ENCODE measurements around the gene RIMS1.

RIMS1 gene

DNA sequence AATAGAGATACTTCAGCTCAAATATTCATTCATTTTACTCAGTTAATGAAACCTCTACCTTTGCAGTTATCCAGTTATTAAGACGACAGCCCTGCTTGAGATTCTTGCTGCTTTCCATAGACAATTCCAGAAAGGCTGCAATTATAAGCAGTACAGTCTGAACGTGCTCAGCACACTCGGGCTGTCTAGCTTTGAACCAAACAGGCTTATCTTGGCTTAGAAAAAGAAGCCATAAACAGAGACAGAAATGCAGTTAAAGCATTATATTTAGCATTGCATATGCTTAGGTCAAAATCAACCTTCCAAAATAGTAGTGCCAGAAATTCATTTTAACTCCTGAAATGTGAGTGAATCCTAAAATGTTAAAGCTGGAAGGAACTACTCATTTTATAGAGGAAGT is 531.4 kb downstream of the RIMS1 start:
- no peak for DNase-seq

DNA sequence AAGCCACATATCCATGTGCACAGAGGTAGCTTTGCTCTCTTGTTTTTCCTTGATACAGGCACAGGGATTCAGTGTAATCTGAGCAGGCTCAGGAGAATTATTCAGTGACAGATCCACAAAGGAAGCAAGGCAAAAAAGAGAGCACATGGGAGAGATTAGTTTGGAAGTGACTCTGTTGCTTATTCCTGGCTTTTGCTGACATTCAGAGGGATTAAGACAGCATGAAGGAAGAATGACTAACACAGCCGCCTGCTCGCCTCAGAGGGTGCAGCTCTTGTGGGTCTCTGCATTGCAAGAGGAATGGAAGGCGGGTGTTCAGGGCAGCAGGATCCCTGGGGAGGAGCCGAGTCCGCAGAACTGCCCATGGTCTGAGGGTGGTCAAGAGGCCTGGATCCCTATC is 532.1 kb downstream of the RIMS1 start:
- DNase-seq: no peak

DNA sequence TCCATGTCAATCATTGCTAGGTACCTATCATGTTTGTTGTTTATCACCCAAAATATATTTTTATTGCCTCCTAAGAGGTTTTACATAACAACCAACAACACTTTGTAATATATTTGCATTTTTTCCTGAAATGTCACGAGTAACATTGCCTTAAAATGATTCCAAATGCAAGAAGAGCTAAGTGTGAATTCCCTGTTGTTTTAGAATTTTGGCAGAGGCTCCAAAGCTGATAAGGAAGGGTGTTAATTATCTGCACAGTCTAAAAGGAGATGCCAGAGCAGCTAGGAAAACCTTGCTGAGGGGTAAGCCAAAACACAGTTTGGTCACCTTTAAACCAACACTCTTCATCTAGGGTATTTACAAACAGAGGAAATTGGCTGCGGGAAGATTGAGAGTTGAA is 533.6 kb downstream of the RIMS1 start:
- no peak for DNase-seq

DNA sequence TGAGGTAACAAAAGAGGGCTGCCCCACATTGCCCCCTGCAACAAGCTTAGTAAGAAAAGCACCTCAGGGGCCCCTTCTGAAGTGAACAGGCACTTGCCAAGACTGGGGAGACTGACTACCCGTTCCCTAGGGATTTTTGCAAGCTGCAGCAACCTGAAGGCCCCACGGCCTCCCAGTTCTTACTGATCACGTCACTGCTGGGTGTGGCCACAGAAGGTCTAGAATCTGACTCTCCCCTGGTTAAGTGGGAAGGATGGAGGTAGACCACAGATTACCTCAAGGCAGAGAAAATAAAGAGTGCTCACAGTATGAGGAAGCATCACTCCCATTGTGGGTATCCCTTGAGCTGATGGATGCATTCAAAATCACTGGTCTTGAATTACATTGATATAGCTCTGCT is 534.1 kb downstream of the RIMS1 start:
- DNase-seq: no peak

DNA sequence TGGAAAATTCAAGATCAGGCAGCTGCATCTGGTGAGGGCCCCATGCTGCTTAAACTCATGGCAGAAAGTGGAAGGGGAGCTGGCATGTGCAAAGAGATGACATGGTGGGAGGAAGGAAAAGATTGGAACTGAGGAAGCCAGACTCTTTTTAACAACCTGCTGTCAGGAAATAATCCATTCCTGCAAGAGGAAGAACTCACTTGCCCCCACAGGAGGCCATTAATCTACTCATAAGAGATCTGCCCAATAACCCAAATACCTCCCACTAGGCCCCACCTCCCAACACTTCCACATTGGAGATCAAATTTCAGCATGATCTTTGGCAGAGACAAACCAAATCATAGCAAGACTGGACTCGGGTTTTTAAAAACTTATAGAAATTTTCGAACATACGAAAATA is 535.0 kb downstream of the RIMS1 start:
- no peak for DNase-seq

DNA sequence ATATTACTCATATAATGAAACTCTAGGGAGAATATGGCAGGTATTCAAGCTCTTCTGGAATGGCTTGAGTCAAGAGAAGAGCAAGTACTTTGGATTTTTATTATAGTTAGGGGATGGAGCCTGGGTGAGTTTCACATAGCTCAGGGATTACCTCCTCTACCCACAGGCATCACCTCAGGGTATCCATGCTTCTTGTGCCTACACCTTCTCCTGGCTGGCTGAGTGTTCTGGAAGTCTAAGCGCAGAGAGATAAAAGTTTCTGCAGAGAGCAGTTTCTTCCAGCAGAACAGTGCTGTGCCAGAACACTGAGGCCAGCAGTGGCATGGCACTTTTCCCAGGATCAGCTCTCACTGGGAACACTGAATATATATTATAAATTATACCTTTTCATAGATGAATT is 535.8 kb downstream of the RIMS1 start:
- no peak for DNase-seq

DNA sequence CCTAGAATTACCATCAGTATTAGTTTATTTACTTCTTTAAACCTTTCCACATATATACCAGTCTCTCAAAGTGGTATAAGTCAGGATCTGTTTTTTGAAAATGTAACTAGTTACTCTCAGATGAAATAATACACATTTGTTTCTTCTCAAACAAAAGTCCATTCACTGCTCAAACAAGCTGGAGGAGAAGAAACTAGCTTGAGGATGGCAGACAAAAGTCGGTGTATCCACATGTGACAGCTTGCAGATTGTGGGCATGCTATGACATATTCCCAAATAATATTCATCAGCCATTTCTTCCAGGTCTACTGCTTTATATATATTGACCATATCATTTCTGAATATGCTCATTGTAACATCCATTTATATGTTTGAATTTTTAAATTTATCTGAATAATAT is 538.1 kb downstream of the RIMS1 start:
- DNase-seq: no peak

DNA sequence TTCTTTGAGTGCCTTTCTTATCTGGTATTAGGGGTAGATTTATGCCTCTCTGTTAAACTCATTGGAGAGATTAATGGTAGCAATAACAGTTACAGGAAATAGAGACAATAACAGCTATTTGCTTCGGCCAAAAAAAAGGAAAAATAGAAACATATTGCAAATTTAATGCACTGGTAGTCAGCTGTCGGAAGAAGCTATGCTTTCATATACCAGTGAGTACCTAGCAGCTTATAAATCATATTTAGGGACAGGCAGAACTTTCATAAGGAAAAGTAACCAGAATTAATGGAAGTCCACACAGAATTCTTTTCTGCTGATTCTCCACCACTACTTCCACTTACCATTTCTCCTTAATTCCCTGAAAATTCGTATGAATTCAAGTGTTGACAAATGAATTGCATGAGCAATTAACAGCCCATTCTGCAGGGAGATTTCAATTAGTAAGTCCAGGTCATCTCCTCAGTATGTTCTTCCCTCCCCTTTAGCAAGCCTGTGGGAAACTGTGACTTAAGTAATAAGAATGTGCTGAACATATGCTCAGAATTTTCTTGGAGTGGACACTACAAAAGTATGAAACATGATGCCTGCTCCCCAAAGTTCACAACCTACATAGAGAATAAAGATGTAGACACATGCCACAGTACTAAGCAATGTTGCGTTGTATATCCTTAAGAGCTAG is 538.8 kb downstream of the RIMS1 start:
- no peak for DNase-seq

DNA sequence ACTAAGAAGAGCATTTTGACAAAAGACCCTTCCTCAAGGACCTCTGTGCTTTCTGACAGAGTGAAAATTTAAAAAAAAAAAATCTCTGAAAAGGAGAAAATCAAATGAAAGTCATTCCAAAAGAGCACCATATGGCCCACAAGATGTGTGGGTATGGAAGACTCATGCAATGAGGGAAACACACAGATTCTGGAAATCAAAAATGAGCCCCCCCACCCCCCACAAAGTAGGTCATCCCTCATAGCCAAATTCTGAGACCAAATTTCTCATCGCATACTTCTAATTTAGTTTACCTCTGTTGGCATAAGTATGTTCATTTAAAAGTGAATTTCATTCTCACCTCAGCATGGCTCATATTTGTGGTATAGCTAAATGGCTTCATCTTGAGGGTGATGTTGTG is 554.3 kb downstream of the RIMS1 start:
- DNase-seq: no peak

DNA sequence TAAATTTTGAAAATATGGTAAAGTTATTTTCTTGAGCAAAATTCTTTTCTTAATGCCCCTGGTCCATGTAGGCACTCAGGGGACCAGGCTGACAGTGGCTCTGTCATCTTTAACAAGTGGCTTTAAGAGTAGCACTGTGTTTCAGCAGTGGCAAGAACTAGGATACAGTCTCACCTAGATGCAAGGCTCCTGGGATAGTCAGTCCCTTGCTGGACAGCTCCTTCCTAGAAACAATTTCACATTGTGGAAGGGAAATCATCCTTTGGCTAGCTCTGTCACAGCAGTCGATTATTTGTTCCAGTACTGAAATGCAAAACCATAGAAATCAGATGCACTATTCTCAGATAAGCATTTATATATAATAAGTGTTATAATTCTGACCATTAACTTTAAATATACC is 560.1 kb downstream of the RIMS1 start:
- DNase-seq: no peak

All from DMS153 (cell line).